Pancreas (tissue), 10 donors: Measurements from ENCODE around the gene TIPARP. TPM values are rescaled to one million over a fixed set of nuclear protein-coding genes. Genes with fewer than 3 reads are reported as not detected.

Source experiments
- ATAC-seq, 4 donors: fragments of 200-7000 bp; cut with Tn5 transposase; one replicate each; pipeline versions ENCODE4 v1.8.0 to v1.9.1; 2020; ENCODE audit warnings: mild to moderate bottlenecking in 4 of 4, moderate library complexity in 4 of 4
- DNase-seq, 6 donors: peaks; one replicate each; pipeline ENCODE4 v3.0.0-alpha.2; 2020
- FAIRE-seq: peaks from 2 replicates; lab custom pipeline; 2012; peaks lifted over from hg19 to GRCh38; lab: Jason Lieb, UNC
- H3K27ac ChIP-seq, 4 donors: fragments of 200-600 bp; sonication (generic); 1 replicate in 3 of 4; 2 replicates in 1 of 4; pipeline versions ENCODE4 v1.5.0 to v1.8.0; 2020
- H3K27me3 ChIP-seq, 4 donors: fragments of 200-600 bp; one replicate each; pipeline ENCODE4 v1.8.0; 2021
- H3K36me3 ChIP-seq, 3 donors: fragments of 200-600 bp; sonication (generic) in 1 of 3; one replicate each; pipeline versions ENCODE4 v1.5.0 to v1.8.0; 2020 to 2021
- H3K4me1 ChIP-seq, 3 donors: fragments of 200-600 bp; one replicate each; pipeline ENCODE4 v1.8.0; 2021
- H3K4me3 ChIP-seq, 4 donors: fragments of 200-600 bp; sonication (generic) in 2 of 4; one replicate each; pipeline versions ENCODE4 v1.5.0 to v1.8.0; 2020 to 2021
- H3K9me3 ChIP-seq, 4 donors: fragments of 200-600 bp; one replicate each; pipeline ENCODE4 v1.8.0; 2021
- WGBS, 2 donors: extraction: QIAGEN DNeasy Blood & Tissue Kit; methylation state at CpG; one replicate each; pipeline ENCODE4 v1.1.7; 2013; 5-methylcytosine and 5-hydroxymethylcytosine counted together
- intact Hi-C, 3 donors: fragments of 100-400 bp; cut with DNase I; formaldehyde crosslinking; loops; one replicate each; pipeline versions ENCODE4 v1.11.1 to v1.14.2; 2022
- polyA plus RNA-seq, 2 donors: library from polyadenylated mRNA; stranded (reverse); fragments of 200-250 nt; gene quantifications; one replicate each; pipeline ENCODE4 v1.2.3, GENCODE V29; 2013
- total RNA-seq, 6 donors: library from RNA; stranded (reverse); fragmentation: NEBNext Ultra II Directional in 4 of 6; extraction: Animal tissue kit (Norgen Biotek cat#: 25700) in 4 of 6; gene quantifications; one replicate each; pipeline versions ENCODE4 v1.2.1 to v1.2.4, GENCODE V29; 2021 to 2023
- TF ChIP-seq, protein P1 (sequence below), 4 donors: fragments of 200-600 bp; sonication (generic) in 3 of 4; IDR thresholded peaks; one replicate each; pipeline versions ENCODE4 v1.5.0 to v1.8.0; 2021; ENCODE audit warnings: antibody characterized with exemption in 4 of 4
- donor health status: healthy with polysubstance abuse.
- donor health status: DM: no; HTN: no; CAD: no; lungs with moderate emphysema.
- donor health status: DM: no; HTN: no; CAD: no.
- donor health status: control.
- donor health status: control.
- donor health status: Bipolar disorder and iron deficiency.
- donor health status: DM: yes; HTN: yes; CAD: no.
- donor health status: DM: no; HTN: no; CAD: no.
- donor health status: DM: no; HTN: no; CAD: no.
- donor health status: DM: yes; HTN: yes; CAD: no.

Gene TIPARP, protein sequence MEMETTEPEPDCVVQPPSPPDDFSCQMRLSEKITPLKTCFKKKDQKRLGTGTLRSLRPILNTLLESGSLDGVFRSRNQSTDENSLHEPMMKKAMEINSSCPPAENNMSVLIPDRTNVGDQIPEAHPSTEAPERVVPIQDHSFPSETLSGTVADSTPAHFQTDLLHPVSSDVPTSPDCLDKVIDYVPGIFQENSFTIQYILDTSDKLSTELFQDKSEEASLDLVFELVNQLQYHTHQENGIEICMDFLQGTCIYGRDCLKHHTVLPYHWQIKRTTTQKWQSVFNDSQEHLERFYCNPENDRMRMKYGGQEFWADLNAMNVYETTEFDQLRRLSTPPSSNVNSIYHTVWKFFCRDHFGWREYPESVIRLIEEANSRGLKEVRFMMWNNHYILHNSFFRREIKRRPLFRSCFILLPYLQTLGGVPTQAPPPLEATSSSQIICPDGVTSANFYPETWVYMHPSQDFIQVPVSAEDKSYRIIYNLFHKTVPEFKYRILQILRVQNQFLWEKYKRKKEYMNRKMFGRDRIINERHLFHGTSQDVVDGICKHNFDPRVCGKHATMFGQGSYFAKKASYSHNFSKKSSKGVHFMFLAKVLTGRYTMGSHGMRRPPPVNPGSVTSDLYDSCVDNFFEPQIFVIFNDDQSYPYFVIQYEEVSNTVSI
- total RNA-seq (10 to 100 TPM in 4 of 6 donors, 1 to 10 TPM in 2; 7.4 to 15.0 (median 10.3) TPM), polyA plus RNA-seq (1 to 10 TPM; 6.0 to 8.7 TPM)

DNA sequence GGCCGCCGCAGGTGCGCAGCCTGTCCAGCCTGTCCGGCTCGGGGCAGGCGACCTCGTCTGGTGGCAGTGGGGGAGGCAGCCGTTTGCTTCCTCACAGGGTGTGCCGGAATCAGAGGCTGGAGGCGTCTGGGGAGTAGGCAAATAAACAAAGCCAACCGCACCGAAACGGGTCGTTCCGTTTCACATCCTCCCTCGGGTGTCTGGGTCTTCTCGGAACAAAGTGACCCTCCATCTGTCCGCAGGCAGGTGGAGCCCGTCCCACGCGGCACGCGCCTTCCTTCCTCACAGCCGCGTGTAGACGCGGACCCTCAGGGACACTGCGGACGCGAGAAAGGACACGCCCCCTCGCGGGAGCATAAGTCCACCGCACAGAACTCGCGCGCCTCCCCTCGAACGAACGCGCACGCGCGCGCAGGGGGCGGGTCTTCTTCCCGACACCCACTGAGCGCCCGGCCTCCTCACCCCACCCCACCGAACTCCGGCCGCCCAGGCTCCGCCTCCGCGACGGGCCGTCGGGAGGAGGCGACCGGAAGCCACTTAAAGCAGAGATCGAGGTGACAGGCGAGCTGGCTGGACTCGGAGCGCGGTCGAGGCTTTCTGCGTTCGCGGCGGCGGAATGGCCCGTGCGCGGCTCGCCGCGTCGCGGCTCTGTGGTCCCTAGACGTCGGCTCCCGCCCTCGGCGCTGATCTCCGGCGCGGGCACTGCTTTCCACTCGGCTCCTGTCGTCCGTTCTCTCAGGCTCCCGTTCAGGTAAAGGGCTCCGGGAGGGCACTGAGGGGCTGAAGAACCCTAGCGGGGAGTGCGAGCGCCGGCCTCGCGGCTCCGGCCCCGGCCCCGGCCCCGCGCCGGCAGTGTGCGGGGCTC is at the start of gene TIPARP:
TIPARP (plus strand) TSS at position 545 of the 865 bp plus-strand sequence. CDS start 3,108 bp downstream, outside the sequence.
- TF ChIP-seq, protein P1, sequence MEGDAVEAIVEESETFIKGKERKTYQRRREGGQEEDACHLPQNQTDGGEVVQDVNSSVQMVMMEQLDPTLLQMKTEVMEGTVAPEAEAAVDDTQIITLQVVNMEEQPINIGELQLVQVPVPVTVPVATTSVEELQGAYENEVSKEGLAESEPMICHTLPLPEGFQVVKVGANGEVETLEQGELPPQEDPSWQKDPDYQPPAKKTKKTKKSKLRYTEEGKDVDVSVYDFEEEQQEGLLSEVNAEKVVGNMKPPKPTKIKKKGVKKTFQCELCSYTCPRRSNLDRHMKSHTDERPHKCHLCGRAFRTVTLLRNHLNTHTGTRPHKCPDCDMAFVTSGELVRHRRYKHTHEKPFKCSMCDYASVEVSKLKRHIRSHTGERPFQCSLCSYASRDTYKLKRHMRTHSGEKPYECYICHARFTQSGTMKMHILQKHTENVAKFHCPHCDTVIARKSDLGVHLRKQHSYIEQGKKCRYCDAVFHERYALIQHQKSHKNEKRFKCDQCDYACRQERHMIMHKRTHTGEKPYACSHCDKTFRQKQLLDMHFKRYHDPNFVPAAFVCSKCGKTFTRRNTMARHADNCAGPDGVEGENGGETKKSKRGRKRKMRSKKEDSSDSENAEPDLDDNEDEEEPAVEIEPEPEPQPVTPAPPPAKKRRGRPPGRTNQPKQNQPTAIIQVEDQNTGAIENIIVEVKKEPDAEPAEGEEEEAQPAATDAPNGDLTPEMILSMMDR (IDR thresholded peaks at IDR 0.05): peak; percentile 45 to 62 (median 54)
- ATAC-seq: peak; percentile 92 to 96 (median 92)
- Histone ChIP-seq H3K4me3 (peak within 1 kb of the TSS; percentile 76 to 91 (median 83)), H3K36me3 (peaks cover 0 to 9% (median 0%) of the 10 kb centered on the region in 3 donors), H3K27me3 (no peaks in the 10 kb centered on the region), H3K27ac (peak within 1 kb of the TSS; percentile 89 to 97 (median 93)), H3K4me1 (peaks cover 0 to 23% (median 19%) of the 10 kb centered on the region in 3 donors), H3K9me3 (no peaks in the 10 kb centered on the region)
- intact Hi-C loops: loop anchor here in 2 of 3 donors (10.0 kb wide), 4 partner anchors 119 to 461 kb away; partner anchors contain the start of gene SSR3 (in 1 of the 2)
- 0% methylated on average over 101 to 105 of the region's 105 CpGs for WGBS, 2 donors
- DNase-seq: peak; percentile 99 to 100 (median 99)
- no peak for FAIRE-seq

DNA sequence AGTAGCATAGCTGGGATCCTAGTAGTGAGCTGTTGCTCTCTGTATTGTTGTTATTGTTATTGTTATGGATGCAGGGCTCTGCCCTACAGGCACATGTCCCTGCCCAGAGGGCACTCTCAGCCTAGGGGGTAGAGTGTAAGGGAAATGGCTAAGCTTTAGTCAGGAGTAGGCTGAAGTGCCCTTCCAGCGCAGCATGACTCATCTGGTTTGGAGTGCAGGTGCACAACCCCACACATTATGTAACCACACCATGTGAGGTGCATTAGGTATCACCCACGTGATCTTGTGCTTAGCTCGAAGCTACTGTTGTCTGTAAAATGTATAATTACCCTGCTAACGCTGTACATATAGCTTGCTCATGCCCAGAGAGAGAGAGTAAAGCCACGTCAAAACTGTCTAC is 48.3 kb upstream of the TIPARP start:
- Histone ChIP-seq H3K27me3 (no peaks in the 10 kb centered on the region), H3K9me3 (no peaks in the 10 kb centered on the region), H3K36me3 (no peaks in the 10 kb centered on the region), H3K4me3 (no peak overlapping the region), H3K27ac (no peak overlapping the region), H3K4me1 (no peaks in the 10 kb centered on the region)
- no peak for DNase-seq
- intact Hi-C loops: no loop called here
- no peak for FAIRE-seq
- ATAC-seq: peak in 1 of 4 donors; percentile 40
- WGBS, 2 donors: 80 to 88% methylated on average over 5 of the region's 5 CpGs
- TF ChIP-seq, protein P1 (IDR thresholded peaks at IDR 0.05): no peak

DNA sequence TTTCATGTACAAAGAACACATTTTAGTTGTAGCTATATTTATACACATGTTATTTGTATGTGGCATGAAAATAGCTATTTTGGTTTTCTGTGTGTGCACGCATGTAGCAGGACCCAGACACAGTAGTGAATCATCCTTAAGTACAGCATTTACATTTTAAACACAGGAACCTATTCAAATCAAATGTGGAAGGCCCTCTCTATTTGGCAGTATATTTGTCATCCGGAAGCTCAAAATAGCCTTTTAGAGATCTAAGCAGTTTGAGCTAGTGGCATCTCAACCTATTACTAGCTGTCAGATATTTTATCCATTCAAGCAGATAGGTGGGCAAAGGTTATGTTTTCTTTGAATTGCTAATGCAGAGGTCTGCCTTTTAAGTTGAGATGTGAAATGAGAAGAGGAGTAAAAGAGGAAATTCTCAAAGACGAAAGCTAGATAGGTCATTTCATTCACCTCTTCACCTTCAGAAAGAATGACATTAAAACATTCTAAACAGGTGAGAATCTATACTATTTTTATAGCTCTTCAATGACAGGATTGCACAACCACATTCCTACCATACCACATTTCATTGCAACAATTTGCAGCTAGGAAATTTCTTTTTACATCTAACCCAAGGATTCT is 46.3 kb upstream of the TIPARP start:
- H3K36me3 ChIP-seq: no peaks in the 10 kb centered on the region
- H3K9me3 ChIP-seq: no peaks in the 10 kb centered on the region
- 67 to 69% methylated on average over 3 of the region's 3 CpGs for WGBS, 2 donors
- H3K4me1 ChIP-seq: peaks cover 0 to under 1% (median 0%) of the 10 kb centered on the region in 3 donors
- no peaks in the 10 kb centered on the region for H3K27me3 ChIP-seq
- DNase-seq (no peak), FAIRE-seq (no peak), ATAC-seq (no peak)
- peak overlapping the region in 1 of 4 donors; percentile 5 for H3K27ac ChIP-seq
- TF ChIP-seq, protein P1 (IDR thresholded peaks at IDR 0.05): no peak
- H3K4me3 ChIP-seq: no peak overlapping the region
- intact Hi-C loops: no loop called here

DNA sequence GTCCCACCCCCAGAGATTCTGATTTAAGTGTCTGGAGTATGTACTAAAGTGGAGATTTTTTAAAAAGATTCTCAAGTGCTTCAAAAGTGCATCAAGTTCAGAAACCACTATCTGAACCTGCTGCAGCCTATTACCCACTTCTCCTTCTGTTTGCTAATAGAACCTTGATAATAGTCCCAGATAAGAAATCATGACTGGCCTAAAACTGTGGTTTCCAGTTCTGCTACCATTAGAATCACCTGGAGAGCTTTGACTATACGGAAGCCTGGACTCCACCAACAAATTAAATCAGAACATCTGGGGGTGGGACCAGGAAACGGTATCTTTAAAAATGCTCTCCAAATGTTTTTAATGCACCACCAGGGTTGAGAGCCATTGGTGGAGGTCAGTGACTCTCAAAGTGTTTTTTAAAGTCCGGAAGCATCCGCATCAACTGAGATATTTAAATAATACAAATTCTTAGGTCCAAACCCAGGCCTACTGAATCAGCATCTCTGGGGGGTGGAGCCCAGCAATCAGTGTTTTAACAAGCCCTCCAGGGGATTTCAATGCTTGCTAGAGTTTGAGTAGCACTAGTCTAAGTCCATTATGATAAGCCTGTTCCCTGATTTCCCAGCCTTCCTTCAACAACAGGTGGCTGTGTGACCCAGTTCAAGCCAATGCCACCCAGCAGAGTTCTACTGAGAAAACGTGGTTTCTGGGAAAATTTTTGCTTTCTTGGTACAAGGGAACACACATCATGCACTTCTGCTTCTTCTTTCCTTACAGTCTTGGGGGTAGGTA is 45.4 kb upstream of the TIPARP start:
- intact Hi-C loops: no loop called here
- H3K27ac ChIP-seq: no peak overlapping the region
- H3K36me3 ChIP-seq: no peaks in the 10 kb centered on the region
- no peaks in the 10 kb centered on the region for H3K9me3 ChIP-seq
- WGBS, 2 donors: 85 to 89% methylated on average over 5 of the region's 5 CpGs
- H3K4me3 ChIP-seq: no peak overlapping the region
- TF ChIP-seq, protein P1 (IDR thresholded peaks at IDR 0.05): no peak
- DNase-seq (no peak), ATAC-seq (no peak), FAIRE-seq (no peak)
- H3K4me1 ChIP-seq: peaks cover 0 to 5% (median 0%) of the 10 kb centered on the region in 3 donors
- no peaks in the 10 kb centered on the region for H3K27me3 ChIP-seq
